Gastrocnemius medialis (tissue), 4 donors: ENCODE data around the gene CCDC102B. TPM values are rescaled to one million over a fixed set of nuclear protein-coding genes. Genes with fewer than 3 reads are reported as not detected.

Source experiments
- ATAC-seq, 2 donors: fragments of 150-250 bp; one replicate each; pipeline ENCODE4 v1.9.1; 2016
- DNase-seq, 2 donors: peaks; one replicate each; pipeline ENCODE4 v3.0.0-alpha.2; 2019
- H3K27ac ChIP-seq, 4 donors: fragments of 200-600 bp; sonication (generic); 1 replicate in 1 of 4; 2 replicates in 3 of 4; pipeline ENCODE4 v1.5.1; 2016 to 2018; ENCODE audit warnings: mild to moderate bottlenecking in 2 of 4, moderate library complexity in 1 of 4
- H3K27me3 ChIP-seq, 3 donors: fragments of 200-600 bp; sonication (generic) in 2 of 3; 1 replicate in 1 of 3; 2 replicates in 2 of 3; pipeline versions ENCODE4 v1.5.1 to v1.6.0; 2016 to 2019; ENCODE audit warnings: mild to moderate bottlenecking in 1 of 3, moderate library complexity in 1 of 3
- H3K36me3 ChIP-seq, 2 donors: fragments of 200-600 bp; sonication (generic) in 1 of 2; one replicate each; pipeline ENCODE4 v1.5.1; 2017 to 2018
- H3K4me1 ChIP-seq, 2 donors: fragments of 200-600 bp; sonication (generic) in 1 of 2; one replicate each; pipeline ENCODE4 v1.5.1; 2016 to 2017; ENCODE audit warnings: mild to moderate bottlenecking in 2 of 2
- H3K4me3 ChIP-seq, 4 donors: fragments of 200-600 bp; sonication (generic) in 3 of 4; 1 replicate in 1 of 4; 2 replicates in 3 of 4; pipeline ENCODE4 v1.5.1; 2016 to 2019; ENCODE audit warnings: mild to moderate bottlenecking in 2 of 4
- H3K9me3 ChIP-seq, 3 donors: fragments of 200-600 bp; sonication (generic) in 2 of 3; 1 replicate in 1 of 3; 2 replicates in 2 of 3; pipeline ENCODE4 v1.5.1; 2016 to 2019
- CTCF ChIP-seq, 5 experiments: fragments of 450-650 bp in 3 of 5; fragments of 200-600 bp in 2 of 5; sonication (generic) in 2 of 5; IDR thresholded peaks in 4 of 5; conservative IDR thresholded peaks in 1 of 5; 1 replicate in 4 of 5; 2 replicates in 1 of 5; pipeline ENCODE4 v1.5.1; 2016 to 2019; ENCODE audit warnings: antibody characterized with exemption in 5 of 5, mild to moderate bottlenecking in 3 of 5, moderate library complexity in 3 of 5
- POLR2A ChIP-seq, 2 donors: fragments of 450-650 bp; IDR thresholded peaks; one replicate each; pipeline ENCODE4 v1.6.1; 2017; ENCODE audit warnings: antibody characterized with exemption in 2 of 2, mild to moderate bottlenecking in 2 of 2, moderate library complexity in 2 of 2
- in situ Hi-C, 4 donors: fragments of 200-750 bp; cut with MboI; loops; one replicate each; pipeline versions ENCODE4 v1.15.0 to v1.8.0; 2017; ENCODE audit warnings: low sequenced_read_pairs in 4 of 4
- intact Hi-C: fragments of 100-400 bp; cut with DNase I; formaldehyde crosslinking; loops from one replicate; pipeline ENCODE4 v1.15.1; 2023; ENCODE audit warnings: low total_unique reads
- total RNA-seq, 4 donors: library from RNA; depleted of rRNA; stranded (reverse); fragments of >200 nt; gene quantifications; one replicate each; pipeline versions ENCODE4 v1.1.0 to v1.2.3, GENCODE V29; 2016

The CCDC102B gene
- total RNA-seq, 4 donors from 2014 or later = 0.93 to 3.3 (median 1.3) TPM

GRCh38 chr18:68861365-68861764, 63.5 kb downstream of the CCDC102B start:
- in situ Hi-C loops (no loop called here), intact Hi-C loops (no loop called here)
- TF ChIP-seq CTCF (IDR thresholded peaks at IDR 0.05 in 4 of 5, conservative IDR thresholded peaks at IDR 0.05 in 1 of 5) (no peak), POLR2A (IDR thresholded peaks at IDR 0.05) (no peak)

GRCh38 chr18:68865021-68865420, 67.1 kb downstream of the CCDC102B start:
- Histone ChIP-seq H3K27ac (no peak overlapping the region), H3K36me3 (no peaks in the 10 kb centered on the region), H3K4me3 (no peak overlapping the region), H3K4me1 (no peaks in the 10 kb centered on the region), H3K27me3 (no peaks in the 10 kb centered on the region), H3K9me3 (no peaks in the 10 kb centered on the region)
- intact Hi-C loops (no loop called here), in situ Hi-C loops (no loop called here)
- TF ChIP-seq POLR2A (IDR thresholded peaks at IDR 0.05) (no peak), CTCF (IDR thresholded peaks at IDR 0.05 in 4 of 5, conservative IDR thresholded peaks at IDR 0.05 in 1 of 5) (no peak)
- ATAC-seq (no peak), DNase-seq (no peak)

More at GRCh38 chr18:68861365-68861764, 63.5 kb downstream of the CCDC102B start:
- no peaks in the 10 kb centered on the region for H3K27me3 ChIP-seq
- no peaks in the 10 kb centered on the region for H3K4me1 ChIP-seq
- ATAC-seq (no peak), DNase-seq (no peak)
- no peak overlapping the region for H3K27ac ChIP-seq
- no peaks in the 10 kb centered on the region for H3K36me3 ChIP-seq
- H3K9me3 ChIP-seq = no peaks in the 10 kb centered on the region
- no peak overlapping the region for H3K4me3 ChIP-seq

- in situ Hi-C loops = no loop called here
Measured at GRCh38 chr18:68865503-68865902, 67.6 kb downstream of the CCDC102B start.

GRCh38 chr18:68873003-68873402, 75.1 kb downstream of the CCDC102B start:
- in situ Hi-C loops = no loop called here

More at GRCh38 chr18:68865503-68865902, 67.6 kb downstream of the CCDC102B start:
- Histone ChIP-seq H3K4me1 (no peaks in the 10 kb centered on the region), H3K27ac (no peak overlapping the region), H3K36me3 (no peaks in the 10 kb centered on the region), H3K4me3 (no peak overlapping the region), H3K27me3 (no peaks in the 10 kb centered on the region), H3K9me3 (no peaks in the 10 kb centered on the region)
- DNase-seq (no peak), ATAC-seq (no peak)
- TF ChIP-seq POLR2A (IDR thresholded peaks at IDR 0.05) (no peak), CTCF (IDR thresholded peaks at IDR 0.05 in 4 of 5, conservative IDR thresholded peaks at IDR 0.05 in 1 of 5) (no peak)
- intact Hi-C loops = no loop called here

More at GRCh38 chr18:68873003-68873402, 75.1 kb downstream of the CCDC102B start:
- Histone ChIP-seq H3K4me3 (no peak overlapping the region), H3K9me3 (no peaks in the 10 kb centered on the region), H3K36me3 (no peaks in the 10 kb centered on the region), H3K27ac (no peak overlapping the region), H3K27me3 (no peaks in the 10 kb centered on the region), H3K4me1 (no peaks in the 10 kb centered on the region)
- intact Hi-C loops = no loop called here
- no peak for TF ChIP-seq CTCF (IDR thresholded peaks at IDR 0.05 in 4 of 5, conservative IDR thresholded peaks at IDR 0.05 in 1 of 5)
- TF ChIP-seq POLR2A (IDR thresholded peaks at IDR 0.05) = no peak
- DNase-seq (no peak), ATAC-seq (no peak)
